Measurements from ENCODE around the gene EFNA4. TPM values are rescaled to one million over a fixed set of nuclear protein-coding genes. Genes with fewer than 3 reads are reported as not detected.

EFNA4 gene
- total RNA-seq, 1 experiment from 2014 or later: 11.8 TPM

GRCh38 chr1:155026588-155026987 lies 37.0 kb upstream of the EFNA4 start:
- Histone ChIP-seq H3T11ph (ENCODE audit: low read length) (no peak overlapping the region), H4K5ac (ENCODE audit: insufficient read length, low read depth, low read length) (no peak overlapping the region), H3K9ac (ENCODE audit: extremely low read depth, insufficient read length, low read length) (no peak overlapping the region), H2BK15ac (ENCODE audit: low read depth, low read length) (no peak overlapping the region), H2BK5ac (ENCODE audit: insufficient read length, low read length) (no peak overlapping the region), H3K23me2 (ENCODE audit: insufficient read length, low read depth, low read length, poor library complexity, severe bottlenecking) (no peaks in the 10 kb centered on the region), H3K4ac (ENCODE audit: low read depth, low read length) (no peak overlapping the region), H2BK20ac (ENCODE audit: low read depth, low read length, poor library complexity, severe bottlenecking) (no peak overlapping the region), H2AK5ac (ENCODE audit: insufficient read length, low read length) (no peak overlapping the region), H3K27me3 (ENCODE audit: insufficient read depth, low read length) (no peaks in the 10 kb centered on the region), H4K8ac (replicated peaks; ENCODE audit: insufficient read length, low read depth, low read length) (no peak overlapping the region), H3K18ac (ENCODE audit: insufficient read length, low read depth, low read length) (no peak overlapping the region), H3K79me2 (ENCODE audit: insufficient read depth, low read length) (no peaks in the 10 kb centered on the region), H4K20me1 (ENCODE audit: control insufficient read depth, insufficient read depth, insufficient read length) (no peaks in the 10 kb centered on the region), H2BK120ac (ENCODE audit: low read depth, low read length, poor library complexity, severe bottlenecking) (no peak overlapping the region), H3K4me2 (ENCODE audit: insufficient read depth, insufficient read length, low read length) (no peak overlapping the region), H2AFZ (ENCODE audit: low read length) (no peak overlapping the region), H3K56ac (ENCODE audit: insufficient read length, low read depth, low read length) (no peak overlapping the region), H3K14ac (ENCODE audit: insufficient read depth, low read length) (no peak overlapping the region; the same call in 1 of the 2 replicates), H2BK12ac (ENCODE audit: insufficient read length, low read depth, low read length) (no peak overlapping the region), H3K79me1 (ENCODE audit: insufficient read depth, low read depth, low read length, poor library complexity, severe bottlenecking) (no peaks in the 10 kb centered on the region), H3K4me1 (ENCODE audit: insufficient read depth, low read length) (no peaks in the 10 kb centered on the region), H3K23ac (ENCODE audit: insufficient read length, low read depth, low read length) (no peak overlapping the region), H4K91ac (ENCODE audit: insufficient read length, low read depth, low read length) (no peak overlapping the region), H3K9me3 (ENCODE audit: control insufficient read depth, low read depth, low read length) (no peaks in the 10 kb centered on the region), H3K27ac (ENCODE audit: insufficient read length, low read depth, low read length) (no peak overlapping the region)
- H3K4me1 Mint-ChIP-seq: peaks cover 4 to 23% of the 10 kb centered on the region in 2 experiments
- no peak for DNase-seq
- H3K27me3 Mint-ChIP-seq (ENCODE audit: low read depth): peaks cover 17% of the 10 kb centered on the region
- no peak overlapping the region for H3K4me3 Mint-ChIP-seq
- H3K36me3 Mint-ChIP-seq (ENCODE audit: insufficient read depth in 1 of 3, low read depth in 3 of 3): no peaks in the 10 kb centered on the region
- no CpG with 5 or more reads among the region's 6 CpGs for WGBS (ENCODE audit: extremely low coverage, insufficient read length, low lambda C conversion rate)
- H3K9me3 Mint-ChIP-seq: no peaks in the 10 kb centered on the region
- no peak for TF ChIP-seq CTCF (conservative IDR thresholded peaks at IDR 0.05)
- H3K27ac Mint-ChIP-seq: no peak overlapping the region

All from H9 (cell line).